HL-60 (cell line): ENCODE results near the gene MIOX.

ENCODE experiments used
- DNase-seq, 2 experiments: peaks; one replicate each; pipeline ENCODE4 v3.0.0-alpha.2; 2010 to 2020; ENCODE audit warnings: low read depth in 1 of 2, low spot score in 1 of 2
- H3K27ac ChIP-seq: fragments of 250-450 bp; sonication (Bioruptor Pico); replicated peaks from 2 replicates; pipeline ENCODE4 v1.5.1; 2020; ENCODE audit warnings: mild to moderate bottlenecking, moderate library complexity
- H3K27me3 ChIP-seq: fragments of 250-450 bp; sonication (Bioruptor Pico); 2 replicates; pipeline ENCODE4 v1.5.1; 2021; ENCODE audit warnings: mild to moderate bottlenecking, moderate library complexity; ENCODE audit not compliant: insufficient read depth, poor library complexity, severe bottlenecking
- H3K4me3 ChIP-seq: replicated peaks from 2 replicates; pipeline ENCODE4 v1.5.1; 2011; ENCODE audit warnings: mild to moderate bottlenecking, control low read depth, low read length; ENCODE audit not compliant: insufficient read depth
- GABPA ChIP-seq: IDR thresholded peaks from 2 replicates; pipeline ENCODE4 v1.6.1; 2012; ENCODE audit warnings: low read depth
- POLR2AphosphoS5 ChIP-seq: IDR thresholded peaks from 2 replicates; pipeline ENCODE4 v1.6.1; 2012; ENCODE audit warnings: low read depth
- SPI1 ChIP-seq: IDR thresholded peaks from 2 replicates; pipeline ENCODE4 v1.6.1; 2012; ENCODE audit warnings: low read depth, mild to moderate bottlenecking, borderline replicate concordance
- TF ChIP-seq, protein P1 (sequence below): IDR thresholded peaks from 2 replicates; pipeline ENCODE4 v1.6.1; 2012; ENCODE audit warnings: low read depth; ENCODE audit not compliant: insufficient replicate concordance
- TF ChIP-seq, protein P2 (sequence below): IDR thresholded peaks from one replicate; pipeline ENCODE4 v1.5.1; 2011; ENCODE audit warnings: low read length, control low read depth, inconsistent platforms; ENCODE audit not compliant: insufficient read depth

MIOX gene

DNA sequence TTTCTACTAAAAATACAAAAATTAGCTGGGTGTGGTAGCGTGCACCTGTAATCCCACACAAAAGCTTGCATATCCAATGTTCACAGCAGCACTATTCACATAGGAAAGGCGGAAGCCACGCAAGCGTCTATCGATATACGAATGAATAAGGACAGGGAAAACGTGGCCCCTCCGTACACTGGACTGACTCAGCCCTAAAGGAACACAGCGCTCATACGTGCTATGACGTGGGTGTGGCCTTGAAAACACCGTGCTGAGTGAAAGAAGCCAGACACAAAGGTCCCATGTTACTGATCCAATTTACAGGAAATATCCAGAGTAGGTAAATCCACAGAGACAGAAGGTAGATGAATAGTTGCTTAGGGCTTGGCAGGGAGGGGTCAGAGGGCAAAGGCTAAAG, 13.8 kb downstream of the MIOX start:
- H3K27me3 ChIP-seq = no peaks in the 10 kb centered on the region

DNA sequence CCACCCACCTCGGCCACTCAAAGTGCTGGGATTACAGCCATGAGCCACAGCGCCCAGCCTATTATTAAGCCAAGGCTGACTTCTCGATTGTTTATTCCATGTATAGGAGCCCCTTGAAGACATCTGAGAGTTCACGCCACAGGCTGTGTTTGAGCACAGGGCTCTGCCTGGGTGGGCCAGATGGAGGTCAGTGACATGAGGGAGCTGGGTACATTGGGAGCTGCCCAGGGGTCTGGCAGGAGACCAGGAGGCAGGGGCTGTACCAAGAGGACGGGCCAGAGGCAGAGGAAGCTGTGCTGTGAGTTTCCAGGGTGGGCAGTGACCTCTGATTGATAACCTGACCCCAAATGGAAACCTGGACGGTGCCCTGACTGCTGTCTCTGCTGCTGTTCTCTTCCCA, 15.4 kb downstream of the MIOX start:
- no peak for DNase-seq
- no peak overlapping the region for H3K4me3 ChIP-seq
- H3K27ac ChIP-seq = no peak overlapping the region
- no peaks in the 10 kb centered on the region for H3K27me3 ChIP-seq
- TF ChIP-seq SPI1 (no peak), POLR2AphosphoS5 (no peak), GABPA (no peak)
- TF ChIP-seq, protein P1, sequence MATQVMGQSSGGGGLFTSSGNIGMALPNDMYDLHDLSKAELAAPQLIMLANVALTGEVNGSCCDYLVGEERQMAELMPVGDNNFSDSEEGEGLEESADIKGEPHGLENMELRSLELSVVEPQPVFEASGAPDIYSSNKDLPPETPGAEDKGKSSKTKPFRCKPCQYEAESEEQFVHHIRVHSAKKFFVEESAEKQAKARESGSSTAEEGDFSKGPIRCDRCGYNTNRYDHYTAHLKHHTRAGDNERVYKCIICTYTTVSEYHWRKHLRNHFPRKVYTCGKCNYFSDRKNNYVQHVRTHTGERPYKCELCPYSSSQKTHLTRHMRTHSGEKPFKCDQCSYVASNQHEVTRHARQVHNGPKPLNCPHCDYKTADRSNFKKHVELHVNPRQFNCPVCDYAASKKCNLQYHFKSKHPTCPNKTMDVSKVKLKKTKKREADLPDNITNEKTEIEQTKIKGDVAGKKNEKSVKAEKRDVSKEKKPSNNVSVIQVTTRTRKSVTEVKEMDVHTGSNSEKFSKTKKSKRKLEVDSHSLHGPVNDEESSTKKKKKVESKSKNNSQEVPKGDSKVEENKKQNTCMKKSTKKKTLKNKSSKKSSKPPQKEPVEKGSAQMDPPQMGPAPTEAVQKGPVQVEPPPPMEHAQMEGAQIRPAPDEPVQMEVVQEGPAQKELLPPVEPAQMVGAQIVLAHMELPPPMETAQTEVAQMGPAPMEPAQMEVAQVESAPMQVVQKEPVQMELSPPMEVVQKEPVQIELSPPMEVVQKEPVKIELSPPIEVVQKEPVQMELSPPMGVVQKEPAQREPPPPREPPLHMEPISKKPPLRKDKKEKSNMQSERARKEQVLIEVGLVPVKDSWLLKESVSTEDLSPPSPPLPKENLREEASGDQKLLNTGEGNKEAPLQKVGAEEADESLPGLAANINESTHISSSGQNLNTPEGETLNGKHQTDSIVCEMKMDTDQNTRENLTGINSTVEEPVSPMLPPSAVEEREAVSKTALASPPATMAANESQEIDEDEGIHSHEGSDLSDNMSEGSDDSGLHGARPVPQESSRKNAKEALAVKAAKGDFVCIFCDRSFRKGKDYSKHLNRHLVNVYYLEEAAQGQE = no peak
- TF ChIP-seq, protein P2, sequence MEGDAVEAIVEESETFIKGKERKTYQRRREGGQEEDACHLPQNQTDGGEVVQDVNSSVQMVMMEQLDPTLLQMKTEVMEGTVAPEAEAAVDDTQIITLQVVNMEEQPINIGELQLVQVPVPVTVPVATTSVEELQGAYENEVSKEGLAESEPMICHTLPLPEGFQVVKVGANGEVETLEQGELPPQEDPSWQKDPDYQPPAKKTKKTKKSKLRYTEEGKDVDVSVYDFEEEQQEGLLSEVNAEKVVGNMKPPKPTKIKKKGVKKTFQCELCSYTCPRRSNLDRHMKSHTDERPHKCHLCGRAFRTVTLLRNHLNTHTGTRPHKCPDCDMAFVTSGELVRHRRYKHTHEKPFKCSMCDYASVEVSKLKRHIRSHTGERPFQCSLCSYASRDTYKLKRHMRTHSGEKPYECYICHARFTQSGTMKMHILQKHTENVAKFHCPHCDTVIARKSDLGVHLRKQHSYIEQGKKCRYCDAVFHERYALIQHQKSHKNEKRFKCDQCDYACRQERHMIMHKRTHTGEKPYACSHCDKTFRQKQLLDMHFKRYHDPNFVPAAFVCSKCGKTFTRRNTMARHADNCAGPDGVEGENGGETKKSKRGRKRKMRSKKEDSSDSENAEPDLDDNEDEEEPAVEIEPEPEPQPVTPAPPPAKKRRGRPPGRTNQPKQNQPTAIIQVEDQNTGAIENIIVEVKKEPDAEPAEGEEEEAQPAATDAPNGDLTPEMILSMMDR = no peak

More for the DNA sequence above, 13.8 kb downstream of the MIOX start:
- TF ChIP-seq SPI1 (no peak), GABPA (no peak), POLR2AphosphoS5 (no peak)
- TF ChIP-seq, protein P2 = no peak
- TF ChIP-seq, protein P1 = no peak
- DNase-seq = no peak
- Histone ChIP-seq H3K27ac (no peak overlapping the region), H3K4me3 (no peak overlapping the region)

DNA sequence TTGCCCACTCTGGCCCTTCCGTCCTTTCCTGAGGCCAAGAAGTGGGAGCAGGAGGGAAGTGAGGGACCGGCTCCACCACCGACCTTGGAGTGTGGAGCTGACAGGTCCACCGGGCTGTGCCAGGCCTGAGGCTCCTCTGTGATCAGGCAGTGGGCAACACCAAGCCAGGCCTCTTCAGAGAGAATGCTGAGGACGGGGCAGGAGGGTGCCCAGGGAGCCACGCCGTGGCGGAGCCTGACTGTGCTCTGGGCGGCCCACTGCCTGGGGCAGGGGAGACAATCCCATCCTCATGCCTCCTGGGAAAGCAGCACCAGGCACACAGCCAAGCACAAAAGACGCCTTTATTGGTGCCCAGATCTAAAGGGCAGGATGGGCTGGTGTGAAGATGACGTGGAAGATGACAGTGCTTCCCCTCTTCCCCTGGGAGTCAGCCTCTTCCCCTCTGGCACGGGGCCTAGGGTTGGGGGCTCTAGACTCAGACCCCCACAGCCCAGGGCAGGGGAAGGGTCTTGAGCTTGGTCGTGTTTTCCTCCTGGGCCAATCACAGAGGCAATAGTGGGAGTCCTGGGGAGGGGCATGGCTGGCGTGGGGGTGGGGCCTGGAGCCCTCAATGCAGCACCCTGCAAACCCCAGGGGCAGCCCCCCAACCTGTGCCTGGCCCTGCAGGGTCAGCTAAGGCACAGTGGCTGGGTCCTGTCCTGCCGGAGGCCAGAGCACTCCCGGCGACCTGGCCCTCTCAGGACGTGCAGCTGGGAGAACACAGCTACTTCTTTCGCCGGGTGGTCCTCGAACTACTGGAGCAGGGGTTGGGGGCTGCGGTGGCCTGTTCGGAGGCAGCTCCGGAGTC, 16.2 kb downstream of the MIOX start:
- DNase-seq = no peak
- TF ChIP-seq, protein P1 = no peak
- TF ChIP-seq, protein P2 = no peak
- TF ChIP-seq GABPA = no peak
- no peak for TF ChIP-seq SPI1
- no peak for TF ChIP-seq POLR2AphosphoS5
- no peaks in the 10 kb centered on the region for H3K27me3 ChIP-seq
- H3K4me3 ChIP-seq = no peak overlapping the region
- no peak overlapping the region for H3K27ac ChIP-seq
